C4-2B (cell line): ENCODE results near the gene PRSS53.

ENCODE experiments used
- H3K27ac ChIP-seq: fragments of 450-650 bp; 2 replicates; pipeline ENCODE4 v1.5.1; 2017
- CTCF ChIP-seq: fragments of 450-650 bp; conservative IDR thresholded peaks from 2 replicates; pipeline ENCODE4 v1.5.1; 2017; ENCODE audit warnings: mild to moderate bottlenecking
- ZFX ChIP-seq: fragments of 450-650 bp; IDR thresholded peaks from 2 replicates; pipeline ENCODE4 v1.6.1; 2017

The PRSS53 gene

DNA sequence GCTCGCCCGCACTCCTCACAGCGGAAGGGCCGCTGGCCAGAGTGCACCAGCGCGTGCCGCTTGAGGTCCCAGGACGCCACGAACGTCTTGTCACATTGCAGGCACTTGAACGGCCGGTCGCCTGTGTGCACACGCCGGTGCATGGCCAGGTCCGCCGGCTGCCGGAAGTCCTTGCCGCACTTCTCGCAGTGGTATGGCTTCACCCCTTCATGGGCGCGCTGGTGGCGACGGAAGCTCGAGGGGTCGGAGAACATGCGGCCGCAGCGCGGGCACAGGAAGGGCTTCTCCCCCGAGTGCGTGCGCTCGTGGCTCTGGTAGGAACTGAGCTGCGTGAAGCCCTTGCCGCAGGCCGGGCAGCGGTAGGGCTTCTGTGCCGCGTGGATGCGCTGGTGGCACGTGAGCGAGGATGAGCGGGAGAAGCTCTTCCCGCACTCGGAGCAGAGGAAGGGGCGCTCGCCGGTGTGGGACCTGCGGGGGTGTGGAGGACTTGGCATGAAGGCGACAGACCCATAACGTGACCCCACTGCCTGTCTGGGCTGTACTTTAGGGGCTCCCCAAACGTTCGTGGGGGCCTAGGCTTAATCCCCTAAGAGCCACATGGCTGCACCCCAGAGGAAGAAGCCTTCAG, 26.8 kb downstream of the PRSS53 start:
- TF ChIP-seq CTCF = no peak
- no peak for TF ChIP-seq ZFX
- no peak overlapping the region for H3K27ac ChIP-seq

GRCh38 chr16:31061126-31061812, 27.5 kb downstream of the PRSS53 start:
- TF ChIP-seq CTCF (no peak), ZFX (no peak)
- H3K27ac ChIP-seq = no peak overlapping the region

GRCh38 chr16:31055613-31056012, 33.1 kb downstream of the PRSS53 start:
- no peak overlapping the region for H3K27ac ChIP-seq
- no peak for TF ChIP-seq CTCF
- no peak for TF ChIP-seq ZFX

- H3K27ac ChIP-seq = no peak overlapping the region
- TF ChIP-seq ZFX (no peak), CTCF (no peak)
Observed at GRCh38 chr16:31052114-31052513, 36.6 kb downstream of the PRSS53 start.

DNA sequence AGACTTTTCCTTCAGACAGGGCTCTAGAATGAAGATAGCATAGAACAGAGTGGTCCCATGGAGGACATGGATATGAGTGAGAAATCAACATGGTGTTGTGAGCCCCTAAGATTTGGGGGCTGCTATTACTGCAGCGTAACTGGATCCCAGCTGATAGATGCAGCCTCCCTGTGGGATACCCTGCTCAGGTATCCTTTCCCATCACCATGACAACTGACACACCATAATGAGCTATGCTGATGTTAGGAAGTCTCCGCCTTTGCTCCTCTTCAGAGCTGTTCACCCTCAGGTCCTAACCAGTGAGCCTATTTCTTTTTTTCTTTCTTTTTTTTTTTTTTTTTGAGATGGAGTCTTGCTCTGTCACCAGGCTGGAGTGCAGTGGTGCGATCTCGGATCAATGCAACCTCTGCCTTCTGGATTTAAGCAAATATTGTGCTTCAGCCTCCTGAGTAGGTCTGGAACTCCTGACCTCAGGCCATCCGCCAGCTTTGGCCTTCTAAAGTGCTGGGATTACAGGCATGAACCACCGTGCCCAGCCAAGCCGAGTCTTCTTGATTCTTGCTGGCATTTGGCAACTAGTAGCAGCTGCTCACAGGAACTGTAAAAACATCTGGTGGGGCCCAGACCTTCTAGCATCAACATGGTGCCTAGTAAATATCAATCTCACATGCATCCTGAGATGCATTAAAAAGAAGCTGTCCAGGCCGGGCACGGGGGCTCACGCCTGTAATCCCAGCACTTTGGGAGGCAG, 38.3 kb downstream of the PRSS53 start:
- H3K27ac ChIP-seq = no peak overlapping the region
- TF ChIP-seq ZFX (no peak), CTCF (no peak)

GRCh38 chr16:31043898-31044481, 44.8 kb downstream of the PRSS53 start:
- TF ChIP-seq ZFX (no peak), CTCF (no peak)
- no peak overlapping the region for H3K27ac ChIP-seq

DNA sequence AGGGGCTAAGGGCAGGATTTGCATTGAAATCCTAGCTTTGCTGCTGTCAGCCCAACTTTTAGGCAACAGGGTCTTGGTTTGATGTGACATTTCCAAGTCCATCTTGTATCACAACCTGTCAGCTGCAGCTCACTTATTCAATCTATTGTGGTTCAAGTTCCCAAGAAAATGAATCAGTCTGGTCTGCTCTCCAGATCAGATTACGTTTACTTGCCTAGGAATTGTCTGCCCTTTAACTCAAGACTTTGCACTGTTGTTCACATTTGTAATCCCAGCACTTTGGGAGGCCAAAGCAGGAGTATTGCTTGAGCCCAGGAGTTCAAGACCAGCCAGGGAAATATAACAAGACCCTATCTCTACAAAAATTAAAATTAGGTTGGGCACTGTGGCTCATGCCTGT, 45.4 kb downstream of the PRSS53 start:
- TF ChIP-seq CTCF (no peak), ZFX (no peak)
- no peak overlapping the region for H3K27ac ChIP-seq
